HepG2 (cell line): Measurements from ENCODE around the gene AQP6. TPM values are rescaled to one million over a fixed set of nuclear protein-coding genes. Genes with fewer than 3 reads are reported as not detected.

Source experiments
- FLYWCH1 ChIP-seq: sonication (generic); formaldehyde crosslinking; IDR thresholded peaks from 2 replicates; pipeline ENCODE4 v1.8.1; 2023; ENCODE audit warnings: mild to moderate bottlenecking, missing genetic modification reagents
- GTF3A ChIP-seq: sonication (generic); formaldehyde crosslinking; conservative IDR thresholded peaks from 2 replicates; pipeline ENCODE4 v1.4.0; 2020; ENCODE audit warnings: mild to moderate bottlenecking, missing genetic modification reagents
- KDM5B ChIP-seq: sonication (generic); formaldehyde crosslinking; IDR thresholded peaks from 2 replicates; pipeline ENCODE4 v1.4.0; 2020; ENCODE audit warnings: missing genetic modification reagents, mild to moderate bottlenecking, borderline replicate concordance
- KLF11 ChIP-seq: IDR thresholded peaks from 2 replicates; pipeline ENCODE4 v1.6.1; 2016; ENCODE audit warnings: missing compliant biosample characterization
- MEF2D ChIP-seq: sonication (generic); formaldehyde crosslinking; IDR thresholded peaks from 2 replicates; pipeline ENCODE4 v1.5.1; 2020; ENCODE audit warnings: mild to moderate bottlenecking, missing genetic modification reagents
- NFE2L2 ChIP-seq: fragments of 150-350 bp; IDR thresholded peaks from 2 replicates; pipeline ENCODE4 v1.6.1; 2014; ENCODE audit warnings: low read length
- ONECUT2 ChIP-seq: sonication (generic); formaldehyde crosslinking; IDR thresholded peaks from 2 replicates; pipeline ENCODE4 v1.4.0; 2020; ENCODE audit warnings: missing genetic modification reagents
- PITX1 ChIP-seq: sonication (generic); formaldehyde crosslinking; IDR thresholded peaks from 2 replicates; pipeline ENCODE4 v1.5.1; 2020; ENCODE audit warnings: mild to moderate bottlenecking, missing genetic modification reagents
- RAD51 ChIP-seq: fragments of 450-650 bp; IDR thresholded peaks from 2 replicates; pipeline ENCODE4 v1.6.1; 2016; ENCODE audit warnings: borderline replicate concordance
- STAG1 ChIP-seq: sonication (generic); formaldehyde crosslinking; IDR thresholded peaks from 2 replicates; pipeline ENCODE4 v1.4.0; 2020; ENCODE audit warnings: missing genetic modification reagents
- TEAD2 ChIP-seq: sonication (generic); formaldehyde crosslinking; IDR thresholded peaks from 2 replicates; pipeline ENCODE4 v1.9.0; 2021; ENCODE audit warnings: missing genetic modification reagents
- YY1 ChIP-seq: IDR thresholded peaks from 2 replicates; pipeline ENCODE4 v1.6.1; 2011; ENCODE audit warnings: low read length, low read depth, moderate library complexity, mild to moderate bottlenecking; ENCODE audit not compliant: insufficient read depth, insufficient replicate concordance
- ZBTB42 ChIP-seq: sonication (generic); formaldehyde crosslinking; IDR thresholded peaks from 2 replicates; pipeline ENCODE4 v1.5.0; 2020; ENCODE audit warnings: mild to moderate bottlenecking, missing genetic modification reagents
- ZFP37 ChIP-seq: sonication (generic); formaldehyde crosslinking; IDR thresholded peaks from 2 replicates; pipeline ENCODE4 v1.4.0; 2020; ENCODE audit warnings: missing genetic modification reagents, borderline replicate concordance
- ZFP41 ChIP-seq: sonication (generic); formaldehyde crosslinking; IDR thresholded peaks from 2 replicates; pipeline ENCODE4 v1.4.0; 2020; ENCODE audit warnings: mild to moderate bottlenecking, missing genetic modification reagents, borderline replicate concordance
- ZNF101 ChIP-seq: sonication (generic); formaldehyde crosslinking; IDR thresholded peaks from 2 replicates; pipeline ENCODE4 v1.4.0; 2020; ENCODE audit warnings: mild to moderate bottlenecking, low read depth, missing genetic modification reagents, borderline replicate concordance
- ZNF235 ChIP-seq: sonication (generic); formaldehyde crosslinking; IDR thresholded peaks from 2 replicates; pipeline ENCODE4 v1.8.1; 2023; ENCODE audit warnings: mild to moderate bottlenecking, missing genetic modification reagents, borderline replicate concordance
- ZNF256 ChIP-seq: sonication (generic); formaldehyde crosslinking; conservative IDR thresholded peaks from 2 replicates; pipeline ENCODE4 v1.4.0; 2020; ENCODE audit warnings: missing genetic modification reagents
- ZNF296 ChIP-seq: sonication (generic); formaldehyde crosslinking; conservative IDR thresholded peaks from 2 replicates; pipeline ENCODE4 v1.5.0; 2020; ENCODE audit warnings: mild to moderate bottlenecking, missing genetic modification reagents
- ZNF350 ChIP-seq: sonication (generic); formaldehyde crosslinking; IDR thresholded peaks from 2 replicates; pipeline ENCODE4 v1.4.0; 2020; ENCODE audit warnings: mild to moderate bottlenecking, low read depth, missing genetic modification reagents, borderline replicate concordance
- ZNF441 ChIP-seq: sonication (generic); formaldehyde crosslinking; IDR thresholded peaks from 2 replicates; pipeline ENCODE4 v1.7.0; 2021; ENCODE audit warnings: missing genetic modification reagents, borderline replicate concordance
- ZNF607 ChIP-seq: sonication (generic); formaldehyde crosslinking; IDR thresholded peaks from 2 replicates; pipeline ENCODE4 v1.5.1; 2020; ENCODE audit warnings: missing genetic modification reagents, mild to moderate bottlenecking, borderline replicate concordance
- ZNF644 ChIP-seq: IDR thresholded peaks from 2 replicates; pipeline ENCODE4 v1.6.1; 2016; ENCODE audit warnings: low read depth
- ZNF761 ChIP-seq: sonication (generic); formaldehyde crosslinking; conservative IDR thresholded peaks from 2 replicates; pipeline ENCODE4 v1.4.0; 2020; ENCODE audit warnings: mild to moderate bottlenecking, missing genetic modification reagents
- polyA plus RNA-seq, 8 experiments: library from polyadenylated mRNA; depleted of rRNA in 3 of 8; stranded (reverse) in 7 of 8; unstranded in 1 of 8; fragments of >200 nt; fragmentation: Illumina TruSeq in 4 of 8; extraction: Trizol in 4 of 8; gene quantifications; 2 replicates each; pipeline versions ENCODE4 v1.2.1 to v1.2.3, GENCODE V29; 2011 to 2016; ENCODE audit warnings: low read depth in 4 of 8, missing spikeins in 1 of 8, mixed read lengths in 1 of 8; ENCODE audit not compliant: insufficient read depth in 1 of 8
- total RNA-seq, 5 experiments: library from RNA; depleted of rRNA; stranded (reverse); fragments of >200 nt; fragmentation: Illumina TruSeq; extraction: Trizol; gene quantifications; 2 replicates each; pipeline ENCODE4 v1.2.3, GENCODE V29; 2016; ENCODE audit warnings: low read depth in 1 of 5
- TF ChIP-seq, protein P1 (sequence below): sonication (generic); formaldehyde crosslinking; IDR thresholded peaks from 2 replicates; pipeline ENCODE4 v1.8.1; 2023; ENCODE audit warnings: mild to moderate bottlenecking, inconsistent platforms, moderate library complexity, missing genetic modification reagents, borderline replicate concordance
- TF ChIP-seq, protein P2 (sequence below): sonication (generic); formaldehyde crosslinking; IDR thresholded peaks from 2 replicates; pipeline ENCODE4 v1.4.0; 2020; ENCODE audit warnings: mild to moderate bottlenecking, missing genetic modification reagents
- TF ChIP-seq, protein P3 (sequence below): sonication (generic); formaldehyde crosslinking; IDR thresholded peaks from 2 replicates; pipeline ENCODE4 v1.4.0; 2020; ENCODE audit warnings: missing genetic modification reagents

AQP6 gene
- total and polyA plus RNA-seq, 2 of the 13 experiments (the other 11 are each of a cell fraction or from before 2014, with no cell fraction given), result 0.32 to 1.3 TPM

DNA sequence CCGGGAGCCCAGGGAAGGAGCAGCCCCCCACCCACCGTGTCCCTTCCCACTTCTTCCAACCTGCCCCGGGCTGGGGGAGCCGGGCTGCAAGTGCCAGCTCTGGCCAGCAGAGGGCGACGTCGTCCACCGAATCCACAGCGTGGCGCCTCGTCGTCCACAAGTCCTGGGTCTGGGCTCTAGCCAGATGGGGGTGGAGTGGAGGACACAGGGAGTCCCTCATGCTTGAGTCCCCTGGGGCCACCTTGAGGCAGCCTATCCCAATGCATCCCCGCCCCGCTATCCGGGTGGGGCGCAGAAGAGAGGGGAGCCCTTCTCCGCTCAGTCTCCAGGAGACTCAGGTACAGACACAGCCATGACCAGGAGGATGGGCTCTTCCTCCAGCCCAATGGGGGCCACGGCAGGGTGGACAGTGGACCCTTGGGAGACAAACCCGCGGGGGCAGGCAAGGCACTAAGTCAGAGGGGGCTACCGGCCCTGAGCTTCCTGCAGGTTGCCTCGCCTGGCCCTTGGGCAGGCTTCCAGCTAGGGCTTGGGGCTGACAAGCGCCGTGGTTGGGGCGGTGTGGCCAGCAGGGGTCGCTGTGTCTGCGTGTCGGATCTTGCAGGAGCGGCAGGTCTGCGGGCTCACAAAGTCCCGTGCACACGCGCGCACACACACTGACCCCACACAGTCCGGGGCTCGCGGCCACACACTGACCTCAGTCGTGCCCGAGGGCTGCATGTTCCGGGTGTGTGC, 5.5 kb upstream of the AQP6 start (continued):
- TF ChIP-seq TEAD2 (CRISPR knock-in tag) (no peak), FLYWCH1 (CRISPR knock-in tag) (no peak), PITX1 (peak; percentile 20; the same call in 1 of the 2 replicates), ZNF607 (CRISPR knock-in tag) (0 out of 2 replicates have a peak, but pooled peaks have one; percentile 32), ZNF296 (no peak), ZNF256 (no peak), STAG1 (peak; percentile 96), ZBTB42 (CRISPR knock-in tag) (no peak), ONECUT2 (no peak), ZFP41 (CRISPR knock-in tag) (0 out of 2 replicates have a peak, but pooled peaks have one; percentile 60), RAD51 (no peak), KLF11 (CRISPR knock-in tag) (0 out of 2 replicates have a peak, but pooled peaks have one; percentile 51), ZNF101 (CRISPR knock-in tag) (no peak), GTF3A (CRISPR knock-in tag) (0 out of 2 replicates have a peak, but pooled peaks have one; percentile 62), MEF2D (CRISPR knock-in tag) (no peak; the same call in 1 of the 2 replicates), ZNF441 (CRISPR knock-in tag) (no peak), ZNF235 (CRISPR knock-in tag) (peak; percentile 68; the same call in 1 of the 2 replicates), ZNF350 (peak; percentile 69), NFE2L2 (no peak), ZFP37 (CRISPR knock-in tag) (no peak), ZNF644 (CRISPR knock-in tag) (0 out of 2 replicates have a peak, but pooled peaks have one; percentile 27), KDM5B (CRISPR knock-in tag) (peak; percentile 61; the same call in 1 of the 2 replicates), ZNF761 (CRISPR knock-in tag) (peak; percentile 88), YY1 (no peak)
- TF ChIP-seq, protein P1, sequence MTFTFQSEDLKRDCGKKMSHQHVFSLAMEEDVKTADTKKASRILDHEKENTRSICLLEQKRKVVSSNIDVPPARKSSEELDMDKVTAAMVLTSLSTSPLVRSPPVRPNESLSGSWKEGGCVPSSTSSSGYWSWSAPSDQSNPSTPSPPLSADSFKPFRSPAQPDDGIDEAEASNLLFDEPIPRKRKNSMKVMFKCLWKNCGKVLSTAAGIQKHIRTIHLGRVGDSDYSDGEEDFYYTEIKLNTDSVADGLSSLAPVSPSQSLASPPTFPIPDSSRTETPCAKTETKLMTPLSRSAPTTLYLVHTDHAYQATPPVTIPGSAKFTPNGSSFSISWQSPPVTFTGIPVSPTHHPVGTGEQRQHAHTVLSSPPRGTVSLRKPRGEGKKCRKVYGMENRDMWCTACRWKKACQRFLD (CRISPR knock-in tag), result no peak
- TF ChIP-seq, protein P2, sequence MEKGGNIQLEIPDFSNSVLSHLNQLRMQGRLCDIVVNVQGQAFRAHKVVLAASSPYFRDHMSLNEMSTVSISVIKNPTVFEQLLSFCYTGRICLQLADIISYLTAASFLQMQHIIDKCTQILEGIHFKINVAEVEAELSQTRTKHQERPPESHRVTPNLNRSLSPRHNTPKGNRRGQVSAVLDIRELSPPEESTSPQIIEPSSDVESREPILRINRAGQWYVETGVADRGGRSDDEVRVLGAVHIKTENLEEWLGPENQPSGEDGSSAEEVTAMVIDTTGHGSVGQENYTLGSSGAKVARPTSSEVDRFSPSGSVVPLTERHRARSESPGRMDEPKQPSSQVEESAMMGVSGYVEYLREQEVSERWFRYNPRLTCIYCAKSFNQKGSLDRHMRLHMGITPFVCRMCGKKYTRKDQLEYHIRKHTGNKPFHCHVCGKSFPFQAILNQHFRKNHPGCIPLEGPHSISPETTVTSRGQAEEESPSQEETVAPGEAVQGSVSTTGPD (CRISPR knock-in tag), result no peak
- TF ChIP-seq, protein P3, sequence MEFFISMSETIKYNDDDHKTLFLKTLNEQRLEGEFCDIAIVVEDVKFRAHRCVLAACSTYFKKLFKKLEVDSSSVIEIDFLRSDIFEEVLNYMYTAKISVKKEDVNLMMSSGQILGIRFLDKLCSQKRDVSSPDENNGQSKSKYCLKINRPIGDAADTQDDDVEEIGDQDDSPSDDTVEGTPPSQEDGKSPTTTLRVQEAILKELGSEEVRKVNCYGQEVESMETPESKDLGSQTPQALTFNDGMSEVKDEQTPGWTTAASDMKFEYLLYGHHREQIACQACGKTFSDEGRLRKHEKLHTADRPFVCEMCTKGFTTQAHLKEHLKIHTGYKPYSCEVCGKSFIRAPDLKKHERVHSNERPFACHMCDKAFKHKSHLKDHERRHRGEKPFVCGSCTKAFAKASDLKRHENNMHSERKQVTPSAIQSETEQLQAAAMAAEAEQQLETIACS, result 0 out of 2 replicates have a peak, but pooled peaks have one; percentile 41
